Measurements from ENCODE around the gene TSC22D3.
"Not testable (repeated sequence)": the region's sequence is repeated elsewhere in the genome, so short reads cannot be mapped to it uniquely, and the experiment has no call there.

The TSC22D3 gene

DNA sequence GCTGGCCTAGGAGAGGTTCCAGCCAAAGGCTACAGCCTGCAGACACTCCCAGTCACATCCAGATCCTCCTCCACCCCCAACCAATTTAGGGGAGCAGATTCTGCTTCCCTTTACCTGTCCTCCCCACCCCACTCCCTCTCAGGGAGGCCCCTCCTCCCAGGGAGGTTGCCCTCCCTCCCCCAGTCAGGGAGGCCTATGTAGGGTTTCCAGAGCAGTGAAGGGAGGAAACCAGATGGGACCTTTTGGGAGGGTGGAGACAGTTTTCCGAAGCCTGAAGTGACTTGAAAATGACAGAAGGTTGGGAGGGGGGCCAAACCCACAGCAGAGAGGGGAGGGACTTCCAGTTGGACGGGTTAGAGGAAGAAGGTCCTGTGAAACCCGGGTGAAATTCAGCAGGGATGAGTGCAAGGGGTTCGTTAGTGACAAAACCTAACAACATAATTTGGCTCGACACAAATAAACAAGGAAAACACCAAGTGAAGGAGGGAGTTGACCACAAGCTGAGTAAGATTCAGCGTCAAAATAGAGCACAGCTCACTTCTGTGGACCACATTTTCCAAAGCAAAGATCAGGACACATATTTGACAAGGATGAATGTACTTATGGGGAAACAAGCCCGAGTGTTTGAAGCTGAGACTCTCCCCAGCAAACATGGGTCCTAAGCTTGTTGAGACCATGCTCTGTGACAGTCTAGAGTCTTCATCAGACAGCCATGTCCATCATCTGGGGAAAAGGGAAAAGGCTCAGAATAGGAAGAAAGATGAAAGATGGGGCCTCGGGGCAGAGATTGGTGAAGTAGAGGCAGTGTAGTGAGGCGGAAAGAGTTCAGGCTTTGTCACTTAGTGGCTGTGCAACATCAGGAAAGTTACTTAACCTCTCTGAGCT is 100.9 kb downstream of the TSC22D3 start:
- peaks cover 19% of the 10 kb centered on the region for H3K4me1 ChIP-seq (ENCODE audit: control insufficient read depth, low read depth, low read length)
- H3K36me3 ChIP-seq (ENCODE audit: control insufficient read depth, low read depth, low read length): no peaks in the 10 kb centered on the region
- H3K9ac ChIP-seq (ENCODE audit: low read length): no peak overlapping the region
- H3K4me3 ChIP-seq (ENCODE audit: low read length): no peak overlapping the region
- peaks cover 6% of the 10 kb centered on the region for H3K27me3 ChIP-seq (ENCODE audit: control insufficient read depth, insufficient read depth, low read length)
- H3K27ac ChIP-seq (ENCODE audit: low read length): no peak overlapping the region
- no peaks in the 10 kb centered on the region for H3K9me3 ChIP-seq (ENCODE audit: control insufficient read depth, low read depth, low read length)

DNA sequence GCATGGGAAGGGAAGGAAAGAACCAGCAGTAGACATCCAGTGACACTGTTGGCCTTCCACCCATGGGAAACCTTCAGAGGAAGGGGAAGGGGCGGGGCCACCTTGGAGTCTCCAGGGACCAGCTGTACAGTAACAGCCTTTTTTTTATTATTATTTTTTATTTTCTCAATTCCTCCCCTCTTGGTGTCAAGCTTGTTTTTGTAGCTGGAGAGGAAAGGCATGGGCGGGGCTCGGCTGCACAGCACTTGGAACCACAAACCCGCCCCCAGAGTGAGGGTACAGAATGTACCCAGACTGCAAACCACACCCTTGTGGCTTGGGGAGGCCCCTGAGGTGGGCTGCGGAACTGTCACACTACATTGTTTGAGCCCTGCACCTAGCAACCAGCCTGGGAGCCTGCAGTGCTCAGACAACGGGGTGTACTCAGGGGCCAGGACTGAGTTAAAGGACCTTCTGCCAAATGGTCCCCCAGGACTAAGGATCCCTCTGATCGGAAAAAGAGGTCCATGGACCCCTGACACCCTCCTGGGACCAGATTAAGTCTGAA is 101.6 kb downstream of the TSC22D3 start:
- Histone ChIP-seq H3K27me3 (ENCODE audit: control insufficient read depth, insufficient read depth, low read length) (peaks cover 6% of the 10 kb centered on the region), H3K4me1 (ENCODE audit: control insufficient read depth, low read depth, low read length) (peaks cover 19% of the 10 kb centered on the region), H3K9ac (ENCODE audit: low read length) (no peak overlapping the region), H3K4me3 (ENCODE audit: low read length) (no peak overlapping the region), H3K27ac (ENCODE audit: low read length) (no peak overlapping the region), H3K9me3 (ENCODE audit: control insufficient read depth, low read depth, low read length) (no peaks in the 10 kb centered on the region), H3K36me3 (ENCODE audit: control insufficient read depth, low read depth, low read length) (no peaks in the 10 kb centered on the region)

DNA sequence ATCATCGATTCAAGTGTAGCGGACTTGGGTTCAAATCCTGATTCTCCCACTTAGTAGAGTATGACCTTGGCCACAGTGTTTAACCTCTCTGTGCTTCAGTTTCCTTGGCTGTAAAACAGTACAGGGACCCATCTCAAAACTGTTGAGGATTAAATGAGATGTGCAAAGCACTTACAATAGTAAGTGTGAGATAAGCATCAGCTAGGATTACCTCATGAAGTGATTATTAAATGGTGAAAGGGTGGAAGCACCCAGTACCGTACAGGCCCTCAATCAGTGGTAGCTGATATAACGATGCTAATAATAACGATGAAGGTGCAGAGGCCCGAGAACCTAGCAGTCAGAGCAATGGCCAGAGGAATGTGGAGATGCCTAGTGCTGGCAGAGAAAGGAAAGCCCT is 102.2 kb downstream of the TSC22D3 start:
- Histone ChIP-seq H3K27ac (ENCODE audit: low read length) (no peak overlapping the region), H3K9ac (ENCODE audit: low read length) (no peak overlapping the region), H3K4me1 (ENCODE audit: control insufficient read depth, low read depth, low read length) (peaks cover 19% of the 10 kb centered on the region), H3K27me3 (ENCODE audit: control insufficient read depth, insufficient read depth, low read length) (peaks cover 6% of the 10 kb centered on the region), H3K36me3 (ENCODE audit: control insufficient read depth, low read depth, low read length) (no peaks in the 10 kb centered on the region), H3K9me3 (ENCODE audit: control insufficient read depth, low read depth, low read length) (no peaks in the 10 kb centered on the region), H3K4me3 (ENCODE audit: low read length) (no peak overlapping the region)

DNA sequence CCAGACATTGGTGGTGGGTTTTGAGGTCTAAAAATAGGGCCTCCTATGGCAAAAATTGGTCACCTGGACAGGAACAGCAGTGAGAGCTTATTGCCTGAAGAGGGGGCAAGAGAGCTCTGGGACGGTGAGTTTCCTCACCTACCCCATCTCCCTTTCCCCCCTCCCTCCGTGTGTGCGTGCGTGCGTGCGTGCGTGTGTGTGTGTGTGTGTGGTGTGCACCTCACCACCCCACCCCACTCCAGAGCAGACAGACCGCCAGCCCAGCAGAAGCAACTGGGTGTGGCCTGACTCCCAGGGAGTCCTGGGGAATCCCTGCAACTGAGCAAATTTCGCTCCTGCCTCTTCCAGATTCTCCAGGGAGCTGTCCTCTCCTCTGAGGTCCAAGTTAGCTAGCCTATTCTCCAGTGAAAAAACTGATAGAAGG is 102.6 kb downstream of the TSC22D3 start:
- Histone ChIP-seq H3K27ac (ENCODE audit: low read length) (no peak overlapping the region), H3K4me1 (ENCODE audit: control insufficient read depth, low read depth, low read length) (peaks cover 19% of the 10 kb centered on the region), H3K27me3 (ENCODE audit: control insufficient read depth, insufficient read depth, low read length) (peaks cover 6% of the 10 kb centered on the region), H3K9me3 (ENCODE audit: control insufficient read depth, low read depth, low read length) (no peaks in the 10 kb centered on the region), H3K36me3 (ENCODE audit: control insufficient read depth, low read depth, low read length) (no peaks in the 10 kb centered on the region), H3K9ac (ENCODE audit: low read length) (no peak overlapping the region), H3K4me3 (ENCODE audit: low read length) (no peak overlapping the region)

DNA sequence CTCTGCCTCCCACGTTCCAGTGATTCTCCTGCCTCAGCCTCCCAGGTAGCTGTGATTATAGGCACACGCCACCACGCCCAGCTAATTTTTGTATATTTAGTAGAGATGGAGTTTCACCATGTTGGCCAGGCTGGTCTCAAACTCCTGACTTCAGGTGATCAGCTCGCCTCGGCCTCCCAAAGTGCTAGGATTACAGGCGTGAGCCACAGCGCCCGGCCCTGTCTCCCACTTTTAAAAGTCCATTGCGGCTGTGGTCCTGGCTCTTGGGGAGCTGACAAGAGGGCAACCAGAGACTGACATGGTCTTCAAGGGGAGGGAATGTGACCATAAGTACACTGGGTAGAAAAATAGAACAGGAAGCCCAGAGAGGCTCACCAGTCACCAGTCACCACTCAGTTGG is 104.3 kb downstream of the TSC22D3 start:
- H3K4me3 ChIP-seq (ENCODE audit: low read length); H3K9ac ChIP-seq (ENCODE audit: low read length); H3K27ac ChIP-seq (ENCODE audit: low read length); H3K27me3 ChIP-seq (ENCODE audit: control insufficient read depth, insufficient read depth, low read length); H3K9me3 ChIP-seq (ENCODE audit: control insufficient read depth, low read depth, low read length); H3K36me3 ChIP-seq (ENCODE audit: control insufficient read depth, low read depth, low read length): not testable (repeated sequence)
- H3K4me1 ChIP-seq (ENCODE audit: control insufficient read depth, low read depth, low read length): peaks cover 17% of the 10 kb centered on the region

DNA sequence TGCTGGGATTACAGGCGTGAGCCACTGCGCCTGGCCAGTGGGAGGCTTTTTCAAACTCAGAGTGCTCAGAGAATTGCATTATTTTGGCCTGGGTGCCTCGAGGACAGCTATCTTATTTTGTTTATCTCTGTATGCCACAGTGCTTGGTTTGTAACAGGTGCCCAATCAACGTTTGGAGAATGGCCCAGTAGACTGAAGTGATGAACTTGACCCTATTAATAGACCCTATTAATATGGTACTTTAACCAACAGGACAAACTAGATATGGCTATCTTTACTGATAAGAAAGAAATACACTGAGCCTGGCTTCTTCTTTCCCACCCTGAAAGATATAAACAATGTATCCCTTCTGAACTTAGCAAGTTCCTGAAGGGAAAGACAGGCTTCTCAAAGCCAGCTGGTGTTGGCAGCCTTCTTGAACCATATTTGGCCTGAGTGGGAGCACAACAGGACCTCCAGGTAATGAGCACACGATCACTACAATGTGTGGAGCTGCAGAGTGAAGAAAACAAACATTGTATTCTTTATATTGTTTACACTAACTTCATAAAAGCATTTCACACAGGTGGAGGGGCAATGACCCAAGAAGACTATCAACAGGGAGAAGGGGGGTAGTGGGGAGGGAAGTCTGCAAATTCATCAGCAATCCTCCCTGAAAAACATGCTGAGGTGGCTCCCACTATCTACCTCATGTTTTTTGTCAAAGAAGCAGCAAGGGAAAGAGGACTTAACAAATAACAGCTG is 105.5 kb downstream of the TSC22D3 start:
- Histone ChIP-seq H3K27me3 (ENCODE audit: control insufficient read depth, insufficient read depth, low read length) (no peaks in the 10 kb centered on the region), H3K4me3 (ENCODE audit: low read length) (no peak overlapping the region), H3K27ac (ENCODE audit: low read length) (no peak overlapping the region), H3K36me3 (ENCODE audit: control insufficient read depth, low read depth, low read length) (no peaks in the 10 kb centered on the region), H3K9ac (ENCODE audit: low read length) (no peak overlapping the region), H3K4me1 (ENCODE audit: control insufficient read depth, low read depth, low read length) (peaks cover 9% of the 10 kb centered on the region), H3K9me3 (ENCODE audit: control insufficient read depth, low read depth, low read length) (no peaks in the 10 kb centered on the region)

DNA sequence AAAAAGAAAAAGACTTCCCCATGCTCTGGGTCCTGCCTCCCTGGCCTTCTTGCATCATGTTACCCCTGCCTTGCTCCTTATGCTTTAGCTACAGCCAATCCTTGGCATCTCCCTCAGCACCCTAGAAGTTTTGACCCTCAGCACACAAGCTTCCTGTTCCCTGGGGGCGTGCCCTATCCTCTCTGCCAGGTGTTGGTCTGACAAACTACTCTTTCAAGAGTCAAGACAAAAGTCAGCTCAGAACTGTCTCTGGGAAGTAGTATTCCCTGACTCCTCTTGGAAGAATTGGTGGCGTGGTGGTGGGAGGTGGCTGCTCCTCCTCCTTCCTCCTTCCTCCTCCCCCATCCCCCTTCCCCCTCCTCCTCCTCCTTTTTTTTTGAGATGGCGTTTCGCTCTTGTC is 106.3 kb downstream of the TSC22D3 start:
- H3K4me1 ChIP-seq (ENCODE audit: control insufficient read depth, low read depth, low read length): peaks cover 3% of the 10 kb centered on the region

DNA sequence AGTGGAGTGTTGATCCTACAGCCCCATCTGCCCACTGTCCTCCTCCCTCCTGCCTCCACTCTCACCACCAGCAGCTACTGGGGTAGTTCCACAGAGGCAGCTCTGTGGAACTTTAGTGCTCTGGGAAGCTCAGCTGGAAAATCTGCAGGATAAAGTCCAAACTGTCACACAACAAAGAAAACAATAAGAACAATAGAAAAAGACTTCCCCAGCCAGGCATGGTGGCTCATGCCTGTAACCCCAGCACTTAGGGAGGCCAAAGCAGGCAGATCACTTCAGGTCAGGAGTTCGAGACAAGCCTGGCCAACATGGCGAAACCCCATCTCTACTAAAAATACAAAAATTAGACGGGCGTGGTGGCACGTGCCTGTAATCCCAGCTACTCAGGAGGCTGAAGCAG is 106.9 kb downstream of the TSC22D3 start:
- H3K27ac ChIP-seq (ENCODE audit: low read length); H3K9me3 ChIP-seq (ENCODE audit: control insufficient read depth, low read depth, low read length); H3K4me1 ChIP-seq (ENCODE audit: control insufficient read depth, low read depth, low read length); H3K27me3 ChIP-seq (ENCODE audit: control insufficient read depth, insufficient read depth, low read length); H3K9ac ChIP-seq (ENCODE audit: low read length); H3K36me3 ChIP-seq (ENCODE audit: control insufficient read depth, low read depth, low read length); H3K4me3 ChIP-seq (ENCODE audit: low read length): not testable (repeated sequence)

More for the DNA sequence above, 106.3 kb downstream of the TSC22D3 start:
- H3K36me3 ChIP-seq (ENCODE audit: control insufficient read depth, low read depth, low read length): no peaks in the 10 kb centered on the region
- H3K4me3 ChIP-seq (ENCODE audit: low read length): no peak overlapping the region
- H3K27me3 ChIP-seq (ENCODE audit: control insufficient read depth, insufficient read depth, low read length): no peaks in the 10 kb centered on the region
- H3K9me3 ChIP-seq (ENCODE audit: control insufficient read depth, low read depth, low read length): no peaks in the 10 kb centered on the region
- no peak overlapping the region for H3K9ac ChIP-seq (ENCODE audit: low read length)
- H3K27ac ChIP-seq (ENCODE audit: low read length): no peak overlapping the region

DNA sequence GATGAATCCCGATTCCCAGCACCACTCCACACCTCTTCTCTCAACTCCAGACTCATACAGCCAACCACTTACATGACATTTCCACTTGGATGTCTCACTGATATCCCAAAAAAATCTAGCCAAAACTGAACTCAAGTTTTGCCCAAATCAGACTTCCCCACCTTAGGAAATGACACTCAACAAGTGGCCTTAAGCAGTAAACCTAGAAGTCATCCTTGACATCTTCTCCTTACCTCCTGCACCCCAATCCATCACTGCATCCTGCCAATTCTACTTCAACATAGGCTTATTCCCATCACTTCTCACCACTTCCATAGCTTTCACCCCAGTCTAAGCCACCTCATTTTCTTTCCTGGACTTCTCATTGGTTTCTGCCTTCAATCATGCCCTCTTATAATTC is 108.2 kb downstream of the TSC22D3 start:
- Histone ChIP-seq H3K9me3 (ENCODE audit: control insufficient read depth, low read depth, low read length) (no peaks in the 10 kb centered on the region), H3K4me1 (ENCODE audit: control insufficient read depth, low read depth, low read length) (peaks cover 8% of the 10 kb centered on the region), H3K9ac (ENCODE audit: low read length) (no peak overlapping the region), H3K27ac (ENCODE audit: low read length) (no peak overlapping the region), H3K36me3 (ENCODE audit: control insufficient read depth, low read depth, low read length) (no peaks in the 10 kb centered on the region), H3K27me3 (ENCODE audit: control insufficient read depth, insufficient read depth, low read length) (no peaks in the 10 kb centered on the region), H3K4me3 (ENCODE audit: low read length) (no peak overlapping the region)

- Histone ChIP-seq H3K9me3 (ENCODE audit: control insufficient read depth, low read depth, low read length) (no peaks in the 10 kb centered on the region), H3K36me3 (ENCODE audit: control insufficient read depth, low read depth, low read length) (no peaks in the 10 kb centered on the region), H3K27ac (ENCODE audit: low read length) (no peak overlapping the region), H3K4me3 (ENCODE audit: low read length) (no peak overlapping the region), H3K9ac (ENCODE audit: low read length) (no peak overlapping the region), H3K4me1 (ENCODE audit: control insufficient read depth, low read depth, low read length) (peaks cover 12% of the 10 kb centered on the region), H3K27me3 (ENCODE audit: control insufficient read depth, insufficient read depth, low read length) (no peaks in the 10 kb centered on the region)
These were observed 108.7 kb downstream of the TSC22D3 start for GRCh38 chrX:107666931-107667330.
